ENCODE results near the gene ZNF444.

DNA sequence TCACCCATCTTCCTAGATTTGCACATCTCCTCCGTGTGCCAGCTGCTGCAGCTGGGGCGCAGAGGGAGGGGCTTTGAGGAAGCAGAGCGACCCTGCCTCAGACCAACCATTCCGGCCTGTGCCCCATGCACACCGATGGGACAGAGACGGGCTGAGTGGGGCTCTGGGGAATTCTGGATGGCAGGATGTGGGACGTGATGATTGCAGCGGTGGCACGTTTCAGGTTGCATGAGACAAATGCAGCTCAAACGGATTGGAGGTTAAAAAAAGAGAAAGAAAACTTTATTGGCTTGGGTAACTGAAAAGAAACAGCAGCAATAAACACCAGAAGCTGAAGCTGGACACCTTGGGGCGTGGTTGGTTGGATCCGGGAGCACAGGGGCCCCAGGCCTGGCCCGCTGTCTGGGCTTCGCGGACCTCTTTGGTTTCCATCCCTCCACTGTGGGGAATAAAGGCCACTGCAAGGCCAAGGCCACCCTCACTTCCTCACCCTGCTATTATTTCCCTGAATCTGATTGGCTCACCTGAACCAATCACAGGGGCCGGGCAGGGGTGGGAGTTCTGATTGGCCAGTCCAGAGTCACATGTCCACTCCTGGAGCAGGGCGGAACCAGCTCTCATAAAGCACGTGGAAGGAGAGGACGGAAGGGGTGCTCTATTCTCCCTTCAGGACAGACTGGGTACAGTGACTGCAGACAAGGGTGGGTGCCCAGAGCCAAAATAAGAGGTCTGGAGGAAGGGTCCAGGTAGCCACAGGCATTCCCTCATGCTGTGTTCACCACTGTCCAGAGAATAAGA, 13.9 kb upstream of the ZNF444 start:
- TF ChIP-seq POLR2A (IDR thresholded peaks at IDR 0.05): no peak
- no peak for TF ChIP-seq CTCF (IDR thresholded peaks at IDR 0.05)

All from prostate gland (tissue), 2 donors.